Measurements from ENCODE around the gene RET.

Gene RET

DNA sequence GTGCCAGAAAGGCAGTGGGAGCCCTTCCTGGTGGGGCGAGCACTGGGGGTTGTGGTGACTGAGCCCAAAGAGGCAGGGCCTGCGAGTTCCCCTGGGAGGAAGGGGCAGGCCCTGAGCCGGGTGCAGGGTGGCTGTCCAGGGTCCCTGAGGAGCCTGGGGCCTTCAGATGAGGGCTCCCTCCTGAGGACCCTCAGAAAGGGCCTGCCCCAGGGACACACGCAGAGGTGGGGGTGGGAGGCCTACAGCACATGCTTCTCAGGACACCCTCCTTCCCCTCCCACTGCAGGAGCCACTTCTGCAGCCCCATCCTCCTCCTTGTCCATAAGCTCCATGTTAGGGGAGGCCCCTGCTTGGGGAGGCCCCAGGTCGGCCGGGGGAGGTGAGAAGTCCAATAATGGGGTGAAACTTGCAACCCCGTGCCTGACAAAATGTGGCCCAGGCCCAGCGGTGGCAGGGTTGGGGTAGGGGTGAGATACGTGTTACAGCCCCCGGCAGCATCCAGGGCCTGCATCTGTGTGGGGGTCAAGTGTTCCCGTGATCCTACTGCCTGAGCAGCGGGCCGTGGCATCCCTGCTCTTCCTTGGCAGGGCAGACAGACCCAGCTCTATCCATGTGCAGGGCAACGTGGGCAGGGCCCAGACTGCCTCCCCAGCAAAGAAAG, 31.8 kb upstream of the RET start:
- no peak for DNase-seq

GRCh38 chr10:43045631-43046287, 31.1 kb upstream of the RET start:
- DNase-seq: no peak

GRCh38 chr10:43046288-43046991, 30.4 kb upstream of the RET start:
- no peak for DNase-seq

- no peak for DNase-seq
These were observed 29.4 kb upstream of the RET start for GRCh38 chr10:43047288-43047970.

DNA sequence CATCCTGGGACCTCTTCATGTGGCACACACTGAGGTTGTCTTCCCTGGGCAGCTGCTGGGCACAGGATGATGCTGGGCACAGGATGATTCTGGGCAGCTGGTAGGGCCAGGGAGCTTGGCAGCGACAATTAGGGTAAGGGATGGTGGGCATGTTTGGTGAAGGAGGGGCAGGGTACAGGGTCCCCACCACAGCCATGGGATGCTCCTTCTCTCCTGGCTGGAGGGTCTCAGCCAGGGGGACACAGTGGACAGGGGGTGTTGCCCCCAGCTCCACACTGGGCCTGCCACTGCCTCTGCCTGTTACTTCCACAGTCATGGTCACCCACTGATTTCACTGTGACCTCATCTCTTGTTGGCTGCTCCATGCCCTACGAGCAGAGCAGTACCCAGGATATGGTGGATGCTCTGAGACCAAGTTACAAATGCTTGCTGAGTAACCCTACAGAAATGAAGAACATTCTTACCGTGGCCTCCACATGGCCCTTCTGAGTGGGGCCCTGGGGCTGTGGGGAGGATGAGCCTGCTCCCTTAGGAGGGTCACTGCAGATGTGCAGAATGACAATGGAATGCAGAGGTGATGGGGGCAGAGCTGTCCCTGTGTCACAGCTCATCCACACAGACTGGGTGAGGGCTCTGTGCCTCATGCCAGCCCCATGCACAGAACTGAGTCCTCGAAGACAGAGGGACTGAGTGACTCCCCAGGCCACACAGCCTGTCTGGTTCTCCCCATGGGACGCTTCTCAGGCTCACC, 28.4 kb upstream of the RET start:
- DNase-seq: no peak

GRCh38 chr10:43049081-43049551, 27.8 kb upstream of the RET start:
- no peak for DNase-seq

DNA sequence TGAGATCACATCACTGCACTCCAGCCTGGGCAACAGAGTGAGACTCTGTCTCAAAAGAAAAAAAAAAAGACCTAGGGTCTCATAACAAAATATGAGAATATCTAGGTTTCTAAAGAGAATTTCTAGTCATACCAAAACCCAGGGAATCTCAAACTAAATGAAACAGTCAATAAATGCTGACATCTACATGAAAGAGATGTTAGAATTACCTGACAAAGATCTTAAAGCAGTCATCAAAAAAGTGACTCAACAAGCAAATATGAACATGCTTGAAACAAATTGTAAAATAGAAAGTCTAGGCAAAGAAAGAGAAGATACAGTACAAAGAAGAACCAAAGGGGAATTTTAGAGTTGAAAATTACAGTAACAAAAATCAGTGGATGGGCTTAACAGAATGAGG, 26.9 kb upstream of the RET start:
- no peak for DNase-seq

GRCh38 chr10:43053825-43054224, 23.0 kb upstream of the RET start:
- DNase-seq: no peak

GRCh38 chr10:43054593-43054992, 22.3 kb upstream of the RET start:
- DNase-seq: no peak

- no peak for DNase-seq
These were observed 21.7 kb upstream of the RET start for GRCh38 chr10:43055217-43055616.

DNA sequence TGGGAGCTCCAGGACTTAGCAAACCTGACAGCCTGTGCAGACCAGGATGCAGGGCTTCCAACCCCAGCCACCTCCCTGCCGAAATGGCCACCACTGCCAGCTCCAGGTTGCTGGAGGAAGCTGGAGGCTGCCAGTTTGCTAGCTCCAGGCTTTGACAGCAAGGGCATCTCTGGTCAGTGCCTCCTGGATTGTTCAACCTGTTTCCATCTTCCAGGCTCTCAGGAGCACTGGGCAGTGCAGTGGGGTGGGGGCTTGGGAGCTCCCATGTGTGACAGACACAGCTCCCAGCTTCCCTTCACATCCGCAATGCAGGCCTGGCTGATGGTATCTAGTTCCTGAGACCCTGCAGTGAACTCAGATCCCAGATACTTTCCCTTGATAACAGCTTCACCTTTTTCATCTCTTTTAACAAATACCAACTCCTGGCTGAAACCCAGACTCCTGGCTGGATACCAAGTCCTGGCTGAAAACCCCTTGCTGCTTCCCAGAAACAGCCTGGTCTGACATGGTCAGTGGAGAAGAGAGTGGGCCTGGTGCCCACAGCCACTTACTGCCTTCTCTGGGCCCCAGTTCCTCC, 20.8 kb upstream of the RET start:
- DNase-seq: no peak

DNA sequence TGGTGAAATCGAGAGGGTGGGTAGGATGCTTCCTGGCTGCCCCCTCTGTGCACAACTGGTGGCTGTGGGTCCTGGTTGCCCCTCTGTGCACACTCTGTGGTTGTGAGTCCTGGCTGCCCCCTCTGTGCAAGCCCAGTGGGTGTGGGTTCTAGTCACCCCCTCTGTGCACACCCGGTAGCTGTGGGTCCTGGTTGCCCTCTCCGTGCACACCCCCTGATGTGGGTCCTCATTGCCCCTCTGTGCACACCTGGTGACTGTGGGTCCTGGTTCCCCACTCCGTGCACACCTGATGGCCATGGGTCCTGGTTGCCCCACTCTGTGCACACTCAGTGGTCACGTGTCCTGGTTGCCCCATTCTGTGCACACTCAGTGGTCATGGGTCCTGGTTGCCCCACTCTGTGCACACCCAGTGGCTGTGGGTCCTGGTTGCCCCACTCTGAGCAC, 20.3 kb upstream of the RET start:
- no peak for DNase-seq

DNA sequence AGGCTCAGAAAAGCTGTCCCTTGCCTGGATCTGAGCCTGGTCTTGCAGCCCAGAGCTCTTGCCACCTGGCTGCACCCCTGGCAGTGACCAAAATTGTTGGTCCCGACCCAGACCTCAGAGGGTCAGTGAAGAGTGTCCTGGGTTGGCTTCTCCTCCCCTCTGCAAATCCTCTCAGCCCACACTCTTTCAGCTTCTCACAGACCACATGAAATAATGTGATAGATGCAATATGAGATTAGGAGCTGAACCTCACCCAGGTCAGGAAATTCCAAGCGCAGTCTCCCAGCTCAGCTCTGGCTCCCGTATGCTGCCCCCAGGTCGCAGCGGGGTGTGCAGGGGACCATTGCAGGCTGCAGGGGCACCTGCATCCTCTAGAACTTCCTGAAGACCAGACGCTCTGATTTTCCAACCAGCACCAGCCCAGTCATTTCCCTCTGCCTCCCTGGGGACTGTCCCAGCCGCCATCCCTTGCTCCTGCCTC, 19.6 kb upstream of the RET start:
- no peak for DNase-seq

DNA sequence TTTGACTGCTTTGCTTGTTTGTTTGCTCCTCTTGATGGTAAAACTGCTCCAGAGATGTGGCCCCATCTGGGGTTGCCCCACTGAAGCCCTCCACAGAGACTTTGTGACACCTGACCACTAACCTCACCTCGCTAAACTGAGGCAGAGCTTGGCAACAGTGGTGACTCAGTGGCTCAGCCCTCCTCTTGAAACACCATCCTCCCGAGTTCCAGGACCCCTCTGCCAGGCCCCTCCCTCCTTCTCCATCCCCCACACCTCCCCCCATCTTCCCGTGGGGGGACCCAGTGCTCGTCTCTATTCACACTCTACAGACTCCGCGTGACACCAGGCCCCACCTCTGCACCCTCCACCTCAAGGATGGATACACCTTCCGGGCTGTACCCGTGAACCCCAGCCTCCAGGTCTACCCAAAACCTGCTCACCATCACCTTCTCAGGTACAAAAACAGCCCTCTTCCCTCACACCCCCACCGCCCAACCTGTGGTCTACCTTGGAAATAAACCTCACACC, 19.0 kb upstream of the RET start:
- DNase-seq: no peak

DNA sequence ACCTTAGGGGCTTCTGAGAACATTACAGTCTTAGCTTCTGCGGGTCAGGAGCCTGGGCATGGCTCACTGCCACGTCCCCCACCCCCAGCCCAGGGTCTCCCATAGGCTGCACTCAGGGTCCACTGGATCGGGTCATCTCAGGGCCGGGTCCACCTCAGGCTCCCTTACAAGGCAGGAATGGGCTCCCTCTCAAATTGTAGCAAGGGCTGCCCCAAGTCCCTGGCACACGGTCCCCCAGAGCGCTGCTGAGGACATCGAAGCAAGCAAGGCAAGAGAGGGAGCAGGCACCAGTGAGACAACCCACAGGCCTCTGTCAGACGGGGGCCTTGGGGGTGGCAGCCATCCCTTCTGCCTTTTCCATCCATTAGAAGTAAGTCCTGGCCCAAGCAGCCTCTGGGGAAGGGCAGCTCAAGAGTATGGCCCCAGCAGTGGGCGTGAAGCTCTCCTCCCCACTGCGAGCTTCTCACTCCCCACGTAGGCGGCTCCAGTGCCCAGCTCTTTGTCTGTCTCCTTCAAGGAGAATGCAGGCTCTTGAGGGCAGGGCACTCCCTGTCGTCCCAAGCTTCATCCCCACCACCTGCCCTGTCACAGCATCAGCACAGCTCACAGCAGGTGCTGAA, 18.0 kb upstream of the RET start:
- DNase-seq: no peak

DNA sequence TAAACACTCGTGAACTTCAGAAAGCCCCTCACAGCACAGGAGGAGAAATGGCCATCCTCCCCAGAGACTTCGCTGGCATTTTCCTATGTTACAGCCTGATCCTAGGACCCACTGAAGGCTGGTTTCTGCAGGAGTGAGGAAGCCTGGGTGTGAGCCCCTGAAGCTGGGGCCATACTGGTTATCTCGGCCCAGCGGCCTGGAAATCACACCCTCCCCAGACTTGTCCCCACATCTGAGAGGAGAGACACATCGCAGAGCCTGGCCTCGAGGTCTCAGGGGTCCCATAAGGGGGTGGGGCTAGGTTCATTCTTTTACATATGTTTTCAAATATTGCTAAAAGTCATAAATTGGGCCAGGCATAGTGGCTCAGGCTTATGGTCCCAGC, 17.5 kb upstream of the RET start:
- no peak for DNase-seq

DNA sequence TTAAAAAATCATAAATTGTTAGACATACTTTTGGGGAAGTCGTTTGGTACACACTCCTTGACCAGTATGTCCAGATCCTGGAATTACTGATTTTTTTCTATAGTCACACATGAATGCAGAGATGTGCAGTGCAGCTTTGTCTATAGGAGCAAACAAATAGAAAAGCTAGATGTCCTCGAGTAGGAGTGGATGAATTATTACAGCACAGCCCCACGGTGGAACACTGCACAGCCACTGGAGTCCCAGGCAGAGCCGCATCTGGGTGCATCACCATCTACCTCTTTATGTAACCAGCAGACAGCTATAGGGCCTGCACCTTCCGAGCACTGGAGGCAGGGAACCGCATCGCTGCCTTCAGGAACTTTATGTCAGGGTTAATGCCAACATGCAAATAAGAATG, 17.0 kb upstream of the RET start:
- no peak for DNase-seq

DNA sequence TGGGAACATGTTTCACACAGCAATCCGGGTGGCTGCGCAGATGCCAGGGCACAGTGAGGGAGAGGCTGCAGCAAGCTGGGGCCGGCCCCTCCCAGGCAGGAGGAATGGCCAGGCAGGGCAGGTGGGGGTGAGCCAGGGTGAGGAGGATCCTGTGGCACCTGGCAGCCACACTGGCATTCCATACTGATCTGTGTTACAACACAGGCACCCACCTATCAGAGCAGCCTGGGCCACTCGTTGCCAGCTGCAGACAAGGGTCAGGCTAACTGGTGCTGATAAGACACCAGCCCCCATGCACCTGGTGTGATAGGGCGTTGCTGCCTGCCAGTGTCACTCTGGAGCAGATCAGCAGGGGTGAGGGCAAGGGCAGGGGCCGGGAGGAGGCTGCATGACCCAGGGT, 16.6 kb upstream of the RET start:
- DNase-seq: no peak

DNA sequence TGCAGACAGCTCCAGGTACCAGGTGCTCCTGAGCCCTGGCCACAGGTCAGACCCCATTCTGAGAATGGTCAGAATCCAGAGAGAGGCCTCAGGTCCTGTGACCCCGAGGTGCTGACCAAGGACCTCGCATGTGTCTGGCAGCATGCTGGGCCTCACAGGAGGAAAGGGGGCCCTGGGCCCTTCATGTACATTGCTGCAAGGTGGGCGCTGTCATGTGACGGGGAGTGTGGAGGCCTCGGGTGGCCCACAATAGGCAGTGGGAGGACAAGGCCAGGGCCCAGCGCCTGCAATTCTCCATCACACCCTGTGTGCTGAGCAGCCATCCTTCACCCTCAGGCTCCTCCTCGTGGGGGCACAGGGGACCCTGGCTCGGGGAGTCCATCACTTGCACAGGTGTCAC, 15.5 kb upstream of the RET start:
- no peak for DNase-seq

GRCh38 chr10:43061760-43062159, 15.1 kb upstream of the RET start:
- DNase-seq: no peak

DNA sequence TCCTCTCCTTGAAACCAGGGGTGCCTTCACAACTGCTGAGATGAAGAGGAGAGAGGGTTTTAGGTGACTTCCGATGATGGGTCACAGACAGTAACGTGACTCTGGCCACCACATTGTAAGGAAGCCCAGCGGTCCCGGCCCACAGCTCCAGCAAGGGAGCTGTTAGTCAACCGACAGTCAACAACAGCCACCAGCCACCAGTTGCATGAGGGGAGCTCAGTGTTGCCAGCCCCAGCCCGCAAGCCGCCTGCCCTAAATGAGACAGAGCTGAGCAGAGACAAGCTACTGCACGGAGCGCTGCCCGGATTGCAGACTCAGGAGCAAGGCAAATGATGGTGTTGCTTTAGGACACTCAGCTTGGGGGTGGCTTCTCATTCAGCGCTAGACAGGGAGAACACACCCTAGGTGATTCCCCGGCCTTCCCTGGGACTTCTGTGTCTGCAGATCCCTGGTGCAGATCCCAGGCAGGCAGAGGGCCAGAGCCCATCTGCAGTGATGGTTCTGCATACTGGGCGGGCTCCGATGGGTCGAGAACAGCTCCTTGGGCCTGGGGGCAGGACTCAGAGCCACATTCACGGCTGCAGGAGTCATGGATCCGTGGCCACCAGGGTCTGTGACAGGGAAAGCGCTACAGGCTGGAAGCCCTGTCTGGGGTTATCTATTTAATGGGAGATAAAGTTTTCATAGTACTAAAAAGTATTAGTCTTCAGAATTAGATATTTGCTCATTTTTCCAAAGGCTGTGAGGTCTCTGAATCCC, 14.3 kb upstream of the RET start:
- DNase-seq: no peak
